Thyroid gland (tissue), 4 donors: ENCODE measurements around the gene MORC2. TPM values are rescaled to one million over a fixed set of nuclear protein-coding genes. Genes with fewer than 3 reads are reported as not detected.

Source experiments
- DNase-seq, 2 donors: peaks; one replicate each; pipeline ENCODE4 v3.0.0-alpha.2; 2019
- H3K27ac ChIP-seq, 3 donors: fragments of 200-600 bp; sonication (generic); 1 replicate in 2 of 3; 2 replicates in 1 of 3; pipeline ENCODE4 v1.5.1; 2016 to 2019; ENCODE audit warnings: mild to moderate bottlenecking in 1 of 3, moderate library complexity in 1 of 3
- H3K27me3 ChIP-seq: fragments of 200-600 bp; sonication (generic); one replicate; pipeline ENCODE4 v1.5.1; 2019
- H3K36me3 ChIP-seq, 2 donors: fragments of 200-600 bp; sonication (generic); one replicate each; pipeline ENCODE4 v1.5.1; 2016 to 2019
- H3K4me1 ChIP-seq, 2 donors: fragments of 200-600 bp; sonication (generic); one replicate each; pipeline ENCODE4 v1.5.1; 2017 to 2019
- H3K4me3 ChIP-seq, 3 donors: fragments of 200-600 bp; sonication (generic); replicated peaks in 1 of 3; 1 replicate in 2 of 3; 2 replicates in 1 of 3; pipeline ENCODE4 v1.5.1; 2016; ENCODE audit warnings: mild to moderate bottlenecking in 1 of 3
- H3K9me3 ChIP-seq: fragments of 200-600 bp; sonication (generic); one replicate; pipeline ENCODE4 v1.5.1; 2017
- CTCF ChIP-seq, 6 experiments: fragments of 200-600 bp in 3 of 6; fragments of 450-650 bp in 3 of 6; sonication (generic) in 3 of 6; IDR thresholded peaks; one replicate each; pipeline ENCODE4 v1.5.1; 2016 to 2019; ENCODE audit warnings: antibody characterized with exemption in 6 of 6, mild to moderate bottlenecking in 2 of 6, inconsistent platforms in 1 of 6, moderate library complexity in 1 of 6
- POLR2A ChIP-seq, 2 donors: fragments of 450-650 bp; IDR thresholded peaks; one replicate each; pipeline ENCODE4 v1.6.1; 2017; ENCODE audit warnings: antibody characterized with exemption in 2 of 2, mild to moderate bottlenecking in 2 of 2, moderate library complexity in 1 of 2
- WGBS, 2 donors: methylation state at CpG; one replicate each; pipeline ENCODE4 v1.1.5; 2017; 5-methylcytosine and 5-hydroxymethylcytosine counted together
- intact Hi-C: fragments of 100-400 bp; cut with DNase I; formaldehyde crosslinking; loops from one replicate; pipeline ENCODE4 v1.15.1; 2023
- total RNA-seq, 4 donors: library from RNA; depleted of rRNA; stranded (reverse); fragments of >200 nt; gene quantifications; one replicate each; pipeline ENCODE4 v1.2.3, GENCODE V29; 2016

The MORC2 gene
- total RNA-seq, 4 donors from 2014 or later: 14.9 to 32.8 (median 24.6) TPM

GRCh38 chr22:30947173-30947815 is 21.3 kb downstream of the MORC2 start:
- Histone ChIP-seq H3K36me3 (peaks cover 54 to 66% of the 10 kb centered on the region in 2 donors), H3K4me1 (peaks cover 12 to 26% of the 10 kb centered on the region in 2 donors), H3K27me3 (no peaks in the 10 kb centered on the region), H3K9me3 (no peaks in the 10 kb centered on the region), H3K27ac (peak overlapping the region in 1 of 3 donors; percentile 13), H3K4me3 (no peak overlapping the region)
- 35 to 52% methylated on average over 5 of the region's 5 CpGs for WGBS, 2 donors
- peak; percentile 44 to 62 for DNase-seq
- intact Hi-C loops: loop anchor here (5.0 kb wide), 1 partner anchor 140 kb away; no protein-coding TSS in a partner anchor
- TF ChIP-seq CTCF (IDR thresholded peaks at IDR 0.05) (no peak), POLR2A (IDR thresholded peaks at IDR 0.05) (no peak)

GRCh38 chr22:30946354-30946753 is 22.2 kb downstream of the MORC2 start:
- Histone ChIP-seq H3K27me3 (no peaks in the 10 kb centered on the region), H3K4me1 (peaks cover 9 to 18% of the 10 kb centered on the region in 2 donors), H3K36me3 (peaks cover 64 to 76% of the 10 kb centered on the region in 2 donors), H3K4me3 (no peak overlapping the region), H3K9me3 (no peaks in the 10 kb centered on the region), H3K27ac (no peak overlapping the region)
- 71 to 77% methylated on average over 7 of the region's 7 CpGs for WGBS, 2 donors
- intact Hi-C loops: loop anchor here (5.0 kb wide), 1 partner anchor 141 kb away; no protein-coding TSS in a partner anchor
- TF ChIP-seq POLR2A (IDR thresholded peaks at IDR 0.05) (no peak), CTCF (IDR thresholded peaks at IDR 0.05) (no peak)
- DNase-seq: no peak

GRCh38 chr22:30945653-30946052 is 22.9 kb downstream of the MORC2 start:
- intact Hi-C loops: loop anchor here (5.0 kb wide), 1 partner anchor 142 kb away; no protein-coding TSS in a partner anchor
- TF ChIP-seq POLR2A (IDR thresholded peaks at IDR 0.05): no peak
- no peak for TF ChIP-seq CTCF (IDR thresholded peaks at IDR 0.05)
- Histone ChIP-seq H3K27ac (no peak overlapping the region), H3K36me3 (peaks cover 71 to 83% of the 10 kb centered on the region in 2 donors), H3K27me3 (no peaks in the 10 kb centered on the region), H3K4me3 (no peak overlapping the region), H3K4me1 (peaks cover 9 to 18% of the 10 kb centered on the region in 2 donors), H3K9me3 (no peaks in the 10 kb centered on the region)
- 92 to 93% methylated on average over 2 of the region's 2 CpGs for WGBS, 2 donors
- no peak for DNase-seq

GRCh38 chr22:30944986-30945385 is 23.6 kb downstream of the MORC2 start:
- peaks cover 75 to 90% of the 10 kb centered on the region in 2 donors for H3K36me3 ChIP-seq
- H3K4me3 ChIP-seq: no peak overlapping the region
- H3K9me3 ChIP-seq: no peaks in the 10 kb centered on the region
- TF ChIP-seq CTCF (IDR thresholded peaks at IDR 0.05) (no peak), POLR2A (IDR thresholded peaks at IDR 0.05) (no peak)
- no peak for DNase-seq
- no peak overlapping the region for H3K27ac ChIP-seq
- H3K4me1 ChIP-seq: peaks cover 9 to 18% of the 10 kb centered on the region in 2 donors
- 99% methylated on average over 4 of the region's 4 CpGs for WGBS, 2 donors
- intact Hi-C loops: loop anchor here (5.0 kb wide), 1 partner anchor 142 kb away; no protein-coding TSS in a partner anchor
- no peaks in the 10 kb centered on the region for H3K27me3 ChIP-seq

GRCh38 chr22:30943368-30943767 is 25.2 kb downstream of the MORC2 start:
- intact Hi-C loops: no loop called here
- H3K27me3 ChIP-seq: no peaks in the 10 kb centered on the region
- no peaks in the 10 kb centered on the region for H3K9me3 ChIP-seq
- peaks cover 7 to 17% of the 10 kb centered on the region in 2 donors for H3K4me1 ChIP-seq
- 78 to 80% methylated on average over 3 of the region's 3 CpGs for WGBS, 2 donors
- peaks cover 71 to 91% of the 10 kb centered on the region in 2 donors for H3K36me3 ChIP-seq
- H3K4me3 ChIP-seq: no peak overlapping the region
- no peak for DNase-seq
- TF ChIP-seq POLR2A (IDR thresholded peaks at IDR 0.05) (no peak), CTCF (IDR thresholded peaks at IDR 0.05) (no peak)
- H3K27ac ChIP-seq: no peak overlapping the region
